GM12892 (cell line): ENCODE data around the gene COMP.

Source experiments
- DNase-seq: peaks from one replicate; pipeline ENCODE4 v3.0.0; 2011; ENCODE audit not compliant: insufficient read length
- FAIRE-seq: peaks from 2 replicates; lab custom pipeline; 2011; peaks lifted over from hg19 to GRCh38; lab: Jason Lieb, UNC
- POLR2A ChIP-seq: IDR thresholded peaks from 2 replicates; pipeline ENCODE4 v1.6.1; 2011; ENCODE audit warnings: low read depth, low read length, control low read depth
- POLR2AphosphoS5 ChIP-seq: IDR thresholded peaks from 2 replicates; pipeline ENCODE4 v1.6.1; 2011; ENCODE audit warnings: low read depth, low read length, control low read depth
- TAF1 ChIP-seq: IDR thresholded peaks from 2 replicates; pipeline ENCODE4 v1.6.1; 2011; ENCODE audit warnings: low read depth, mild to moderate bottlenecking, control low read depth, low read length, borderline replicate concordance

COMP gene

DNA sequence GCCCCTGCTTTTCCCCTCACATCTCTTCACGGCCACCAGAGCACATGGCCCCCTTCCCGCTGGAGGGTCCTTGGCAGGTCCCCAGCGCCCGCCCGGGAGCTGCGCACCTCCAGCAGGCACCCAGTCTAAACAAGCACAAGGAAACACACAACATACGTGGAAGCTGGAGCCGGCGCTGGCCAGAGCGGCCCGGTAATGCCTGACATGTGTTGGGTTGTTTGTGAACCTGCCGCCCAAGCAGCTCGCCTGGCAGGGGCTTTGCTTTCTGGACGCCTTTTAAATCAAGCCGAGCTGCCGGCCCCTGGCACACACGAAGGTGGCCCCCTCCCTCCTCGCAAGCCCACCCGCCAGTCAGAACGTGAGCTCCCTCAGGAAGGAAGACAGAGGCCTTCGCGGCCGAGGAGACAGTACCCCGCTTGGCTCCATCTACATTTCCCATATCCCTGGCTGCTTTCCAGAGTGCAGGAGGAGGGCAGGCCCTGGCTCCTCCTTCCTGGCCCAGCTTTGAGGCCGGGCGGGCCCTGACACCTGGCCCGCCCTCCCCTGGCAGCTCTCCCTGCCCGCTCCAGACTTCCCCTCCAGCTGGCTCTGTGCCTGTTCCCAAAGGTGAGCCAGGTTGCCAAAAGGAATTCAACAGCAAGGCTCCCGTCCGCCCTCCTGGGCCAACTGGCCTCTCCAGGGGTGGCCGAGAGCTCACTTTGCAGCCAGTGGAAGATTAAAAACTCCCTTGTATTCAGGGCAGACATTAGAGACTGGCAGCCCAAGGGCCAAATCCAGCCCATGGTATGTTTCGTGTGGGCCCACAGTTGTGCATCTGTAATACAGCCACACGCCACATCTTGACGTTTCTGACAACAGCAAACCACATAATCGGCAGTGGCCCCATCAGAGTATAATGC, 28.7 kb downstream of the COMP start:
- FAIRE-seq = no peak
- DNase-seq = no peak
- TF ChIP-seq TAF1 = no peak
- TF ChIP-seq POLR2A = no peak
- TF ChIP-seq POLR2AphosphoS5 = no peak

DNA sequence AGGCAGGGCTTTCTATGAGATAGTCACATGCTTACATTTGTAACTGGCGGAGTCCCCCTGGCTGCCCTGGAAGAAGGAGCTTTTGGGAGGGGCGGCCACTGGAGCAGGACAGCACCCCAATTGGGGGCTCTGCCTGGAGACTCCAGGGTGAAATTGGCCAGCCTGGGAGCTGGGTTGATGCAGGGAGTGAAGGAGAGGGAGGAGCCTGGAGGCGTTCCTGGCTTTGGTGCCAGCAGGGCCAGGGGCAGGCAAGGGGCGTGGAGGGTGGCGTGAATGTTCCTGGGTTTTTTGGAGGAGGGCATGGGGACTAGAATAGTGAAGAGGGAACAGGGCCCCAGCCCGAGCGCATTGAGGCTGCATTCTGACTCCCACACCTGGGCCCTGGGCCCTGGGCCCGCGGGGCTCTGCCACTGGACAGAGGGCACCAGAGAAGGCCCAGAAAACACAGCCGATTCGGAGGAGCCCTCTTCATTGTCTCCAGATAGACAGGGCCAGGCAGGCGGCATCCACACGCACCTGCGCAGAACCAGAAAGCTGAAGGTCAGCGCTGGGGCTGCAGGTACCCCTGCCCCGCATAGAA, 29.5 kb downstream of the COMP start:
- TF ChIP-seq TAF1 (no peak), POLR2A (no peak), POLR2AphosphoS5 (no peak)
- no peak for FAIRE-seq
- no peak for DNase-seq

DNA sequence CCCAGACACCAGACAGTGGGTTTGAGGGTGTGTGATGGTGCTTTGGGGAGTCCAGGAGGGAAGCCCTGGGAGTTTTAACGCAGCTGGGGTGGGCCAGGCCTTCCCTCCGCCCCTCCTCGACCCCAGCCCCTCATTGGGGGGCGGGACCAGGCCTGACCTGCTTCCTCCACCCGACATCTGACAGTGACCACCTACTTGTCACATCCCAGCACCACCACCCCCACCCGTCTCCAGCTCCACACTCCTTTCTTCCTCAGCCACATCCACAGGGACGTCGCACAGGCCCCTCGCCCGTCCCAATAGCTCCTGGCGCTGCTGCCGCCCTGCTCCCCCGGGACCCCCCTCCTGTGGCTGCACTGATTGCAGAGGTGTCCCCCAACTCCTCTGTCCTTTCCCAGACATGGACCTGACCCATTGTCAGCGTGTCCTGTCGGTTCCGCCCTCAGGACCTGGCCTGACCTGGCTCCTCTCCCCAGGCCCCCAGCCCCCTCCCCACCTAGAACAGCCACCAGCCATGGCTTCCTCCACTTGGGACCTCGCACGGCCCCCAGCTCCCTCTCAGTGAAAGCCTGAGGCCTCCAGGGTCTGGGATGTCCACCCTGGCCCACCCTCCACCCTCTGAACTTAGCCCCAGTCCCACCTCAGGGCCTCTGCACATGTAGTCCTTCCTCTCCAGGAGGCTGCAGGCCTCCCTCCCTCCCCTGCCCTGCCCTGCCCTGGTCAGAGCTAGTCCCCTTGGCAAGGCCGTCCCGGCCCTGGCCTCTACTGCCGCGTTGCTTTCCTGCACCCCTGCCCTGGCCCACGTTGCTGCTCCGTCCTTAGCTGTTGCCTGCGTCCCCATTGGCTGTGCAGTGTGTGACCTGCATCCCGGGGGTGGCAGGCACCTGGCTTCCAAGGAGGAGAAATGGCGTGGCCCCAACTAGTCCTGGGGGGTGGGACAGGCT, 30.4 kb downstream of the COMP start:
- TF ChIP-seq POLR2A (no peak), POLR2AphosphoS5 (no peak), TAF1 (no peak)
- no peak for FAIRE-seq
- DNase-seq = no peak

DNA sequence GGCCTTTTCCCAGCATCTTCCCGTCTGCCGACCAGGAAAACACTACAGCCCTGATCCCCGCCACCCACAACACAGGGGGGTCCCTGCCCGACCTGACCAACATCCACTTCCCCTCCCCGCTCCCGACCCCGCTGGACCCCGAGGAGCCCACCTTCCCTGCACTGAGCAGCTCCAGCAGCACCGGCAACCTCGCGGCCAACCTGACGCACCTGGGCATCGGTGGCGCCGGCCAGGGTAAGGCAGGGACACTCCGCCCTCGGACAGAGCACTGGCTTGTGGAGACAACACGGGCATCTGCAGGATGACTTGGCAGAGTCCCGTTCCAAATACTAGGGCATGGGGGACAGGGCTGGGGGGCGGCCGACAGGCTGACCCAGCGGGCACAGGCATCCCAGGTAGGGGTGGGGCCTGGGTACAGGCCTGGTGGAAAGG, 31.1 kb downstream of the COMP start:
- DNase-seq (no peak), FAIRE-seq (no peak)
- TF ChIP-seq POLR2AphosphoS5 (no peak), TAF1 (no peak), POLR2A (no peak)

DNA sequence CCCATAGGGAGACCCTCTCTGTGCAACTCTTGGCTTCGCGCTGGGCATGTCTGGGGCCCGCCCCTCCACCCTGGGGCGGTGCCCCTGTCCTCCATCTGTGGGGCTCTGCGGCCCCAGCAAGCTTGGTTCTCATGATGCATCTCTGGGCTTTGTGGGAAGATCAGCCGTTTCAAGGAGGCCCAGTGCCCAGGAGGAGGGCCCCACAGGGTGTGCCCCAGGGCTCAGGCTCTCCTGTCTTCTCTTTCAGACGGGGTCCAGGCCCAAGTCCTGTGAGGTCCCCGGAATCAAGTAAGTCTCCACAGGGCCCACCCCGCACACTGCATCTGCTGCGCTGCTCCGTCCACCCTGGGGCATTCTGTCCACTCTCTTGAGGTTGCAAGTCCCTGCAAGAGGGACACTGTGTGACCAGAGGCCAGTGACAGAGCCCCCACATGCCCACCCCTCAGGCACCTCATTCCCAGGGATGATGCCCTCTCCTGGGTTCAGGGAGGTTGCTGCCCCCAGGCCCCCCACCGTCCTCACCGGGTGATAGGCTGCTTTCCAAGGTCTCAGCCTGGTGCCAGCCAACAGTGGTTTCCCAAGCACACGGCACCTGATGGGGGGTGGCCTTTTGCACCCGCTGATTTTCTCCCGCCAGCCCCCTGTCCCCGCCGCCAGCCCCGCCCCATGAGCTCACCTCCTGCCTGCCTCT, 31.7 kb downstream of the COMP start:
- DNase-seq (no peak), FAIRE-seq (no peak)
- no peak for TF ChIP-seq POLR2AphosphoS5

DNA sequence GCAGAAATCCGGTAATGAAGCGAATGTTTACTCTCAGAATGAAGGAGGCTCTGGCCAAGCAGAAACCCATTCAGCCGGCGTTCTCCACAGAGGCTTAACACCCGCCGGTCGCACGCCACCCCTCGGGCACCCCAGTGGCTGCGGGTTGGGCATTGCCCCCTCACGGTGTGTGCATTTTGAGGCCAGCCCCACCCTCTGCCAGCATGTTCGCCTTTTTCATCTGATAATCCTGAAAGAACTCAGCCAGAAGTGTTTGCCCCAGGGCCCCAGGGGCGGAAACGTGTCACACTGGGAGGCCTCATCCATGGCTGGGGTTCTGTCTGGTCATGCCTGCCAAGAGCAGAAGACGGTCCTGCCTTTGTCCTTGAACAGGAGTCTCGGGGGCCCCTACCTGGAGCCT, 34.2 kb downstream of the COMP start:
- DNase-seq (no peak), FAIRE-seq (no peak)
- TF ChIP-seq POLR2A (no peak), TAF1 (no peak), POLR2AphosphoS5 (no peak)

DNA sequence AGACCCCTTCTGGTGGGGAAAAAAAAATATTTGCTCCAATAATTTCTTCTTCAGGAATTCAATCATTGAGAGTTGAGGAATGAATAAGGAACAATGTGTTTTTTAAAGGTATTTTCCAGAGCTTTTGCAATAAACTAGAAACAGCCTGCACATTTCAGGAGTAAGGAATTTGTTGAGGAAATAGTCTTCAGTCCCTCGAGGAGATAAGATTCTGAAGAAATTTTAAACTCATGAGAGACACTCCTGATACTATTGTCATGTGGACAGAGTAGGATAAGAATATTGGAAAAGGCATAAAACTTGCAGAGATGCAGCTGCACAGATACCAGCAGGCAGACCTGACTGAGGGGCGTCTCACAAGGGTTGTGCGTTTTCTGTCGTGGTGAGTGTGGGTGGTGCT, 36.6 kb downstream of the COMP start:
- DNase-seq (no peak), FAIRE-seq (no peak)

DNA sequence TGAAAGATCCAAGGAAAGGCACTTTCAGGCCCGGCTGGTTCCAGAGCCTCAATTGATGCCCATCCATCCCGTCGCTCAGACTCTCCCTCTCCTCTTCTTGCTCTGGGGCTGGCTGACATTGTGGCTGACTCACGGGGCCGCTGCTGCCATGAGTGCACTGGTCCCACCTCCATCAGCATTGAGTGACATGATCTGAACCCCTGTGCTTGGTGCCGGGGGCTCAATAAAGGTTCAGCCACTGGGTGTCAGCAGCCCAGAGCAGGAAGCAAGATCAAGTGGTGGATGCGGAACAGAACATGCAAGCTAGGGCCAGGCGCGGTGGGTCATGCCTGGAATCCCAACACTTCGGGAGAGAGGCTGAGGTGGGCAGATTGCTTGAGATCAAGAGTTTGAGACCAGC, 39.5 kb downstream of the COMP start:
- FAIRE-seq (no peak), DNase-seq (no peak)
- TF ChIP-seq POLR2A = no peak

More for the DNA sequence above, 36.6 kb downstream of the COMP start:
- no peak for TF ChIP-seq POLR2A
- TF ChIP-seq TAF1 = no peak
- TF ChIP-seq POLR2AphosphoS5 = no peak

DNA sequence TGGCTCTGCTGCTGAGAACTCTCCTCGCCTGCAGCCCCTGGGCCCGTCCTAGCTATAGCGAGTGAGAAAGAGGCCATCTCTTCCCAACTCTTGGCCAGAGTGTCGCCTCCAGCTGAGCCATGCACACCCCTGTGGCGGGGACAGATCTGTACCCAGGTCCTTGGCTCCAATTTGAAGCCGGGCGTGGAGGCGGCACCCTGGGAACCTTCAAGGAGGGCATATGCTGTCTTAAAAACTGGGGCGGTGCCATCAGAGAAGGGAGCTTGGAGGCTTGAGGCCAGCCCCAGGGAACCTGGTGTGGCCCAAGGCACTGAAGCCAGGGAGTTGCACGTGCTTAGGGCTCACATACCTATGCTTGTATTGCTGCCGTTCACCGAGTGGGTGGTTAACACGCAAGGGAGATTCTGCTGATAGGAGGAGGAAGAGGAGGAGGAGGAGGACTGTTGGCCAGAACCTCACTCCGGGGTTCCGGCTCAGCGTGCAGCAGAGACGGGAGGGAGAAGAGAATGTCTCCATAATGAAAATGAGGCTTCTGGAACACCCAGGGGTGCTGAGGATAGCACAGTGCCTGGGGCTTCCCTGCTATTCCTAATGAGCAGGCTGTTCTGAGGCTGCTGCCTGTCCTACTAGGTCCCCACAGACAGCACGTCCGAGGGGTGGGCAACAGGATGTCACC, 40.7 kb downstream of the COMP start:
- no peak for DNase-seq
- TF ChIP-seq POLR2AphosphoS5 (no peak), TAF1 (no peak), POLR2A (no peak)
- no peak for FAIRE-seq

DNA sequence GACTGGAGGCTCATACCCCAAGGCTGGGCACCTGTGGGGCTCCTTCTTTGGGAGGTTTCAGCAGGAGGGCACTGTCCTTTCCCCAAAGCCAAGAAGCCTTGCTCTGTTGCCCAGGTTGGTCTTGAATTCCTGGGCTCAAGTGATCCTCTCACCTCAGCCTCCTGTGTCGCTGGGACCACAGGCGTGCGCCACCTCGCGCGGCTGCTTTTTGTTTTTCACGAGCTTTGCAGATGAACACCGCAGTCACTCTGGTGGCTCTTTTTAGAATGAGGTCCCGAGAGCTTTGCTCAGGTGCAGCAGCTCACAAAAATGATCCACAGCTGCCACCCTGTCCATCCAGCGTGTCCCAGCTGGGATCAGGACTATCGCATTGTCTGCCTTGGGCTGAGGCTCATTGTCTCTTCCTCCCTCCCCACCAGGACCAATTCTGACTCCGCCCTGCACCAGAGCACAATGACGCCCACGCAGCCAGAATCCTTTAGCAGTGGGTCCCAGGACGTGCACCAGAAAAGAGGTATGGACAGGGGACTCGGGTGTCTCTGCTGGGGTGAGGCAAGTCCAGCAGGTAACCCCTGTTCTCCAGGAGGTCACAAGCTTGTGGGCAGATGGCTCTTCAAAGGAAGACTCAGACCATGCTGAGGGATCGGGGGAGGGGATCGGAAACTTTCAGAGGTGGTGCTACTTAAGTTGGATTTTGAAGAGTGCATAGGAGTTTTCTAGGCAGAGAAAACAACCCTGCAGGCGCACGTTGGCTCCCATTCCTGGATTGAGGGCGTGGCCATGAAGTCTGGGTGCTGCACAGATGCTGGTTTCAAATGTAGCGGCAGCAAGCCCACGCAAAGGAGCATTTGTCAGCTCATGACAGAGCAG, 41.5 kb downstream of the COMP start:
- DNase-seq = no peak
- FAIRE-seq = no peak

More for the DNA sequence above, 41.5 kb downstream of the COMP start:
- no peak for TF ChIP-seq POLR2AphosphoS5
- no peak for TF ChIP-seq POLR2A
- TF ChIP-seq TAF1 = no peak
